ENCODE results near the gene DPM1.

Gene DPM1

GRCh38 chr20:50957798-50958614 is at the start of gene DPM1:
Gene DPM1 (minus strand): TSS chr20:50958532. CDS start chr20:50958523, 9 bp downstream.
- DNase-seq: peak; percentile 7 to 90

GRCh38 chr20:51005214-51005613 is 46.9 kb upstream of the DPM1 start:
- no peak for DNase-seq

GRCh38 chr20:51004781-51005180 is 46.4 kb upstream of the DPM1 start:
- no peak for DNase-seq

- DNase-seq: no peak
Observed at GRCh38 chr20:51004305-51004727, 46.0 kb upstream of the DPM1 start.

- DNase-seq: no peak
Observed at GRCh38 chr20:51003753-51004152, 45.4 kb upstream of the DPM1 start.

GRCh38 chr20:51002633-51003032 is 44.3 kb upstream of the DPM1 start:
- no peak for DNase-seq

- no peak for DNase-seq
Observed at GRCh38 chr20:51001430-51002265, 43.3 kb upstream of the DPM1 start.

- DNase-seq: no peak
Observed at GRCh38 chr20:50999355-50999754, 41.0 kb upstream of the DPM1 start.

GRCh38 chr20:50996901-50997865 is 38.9 kb upstream of the DPM1 start:
- DNase-seq: no peak

- DNase-seq: no peak
Observed at GRCh38 chr20:50995506-50995905, 37.2 kb upstream of the DPM1 start.

- no peak for DNase-seq
Observed at GRCh38 chr20:50993876-50994275, 35.5 kb upstream of the DPM1 start.

- no peak for DNase-seq
Observed at GRCh38 chr20:50992733-50993457, 34.6 kb upstream of the DPM1 start.

GRCh38 chr20:50992336-50992732 is 34.0 kb upstream of the DPM1 start:
- DNase-seq: no peak

GRCh38 chr20:50991076-50991475 is 32.7 kb upstream of the DPM1 start:
- no peak for DNase-seq

- DNase-seq: peak; percentile 57 to 87
Observed at GRCh38 chr20:50987493-50988210, 29.3 kb upstream of the DPM1 start.

- DNase-seq: no peak
Observed at GRCh38 chr20:50983321-50983720, 25.0 kb upstream of the DPM1 start.

GRCh38 chr20:50982363-50982762 is 24.0 kb upstream of the DPM1 start:
- DNase-seq: no peak

GRCh38 chr20:50981714-50982048 is 23.3 kb upstream of the DPM1 start:
- DNase-seq: no peak

GRCh38 chr20:50980851-50981713 is 22.8 kb upstream of the DPM1 start:
- DNase-seq: peak; percentile 15 to 43

- no peak for DNase-seq
Observed at GRCh38 chr20:50980071-50980681, 21.8 kb upstream of the DPM1 start.

Measured in hippocampal formation (tissue), 2 donors.